ENCODE data around the gene RNU5D-1.

RNU5D-1 gene

GRCh38 chr1:44721485-44722361 is 9.2 kb downstream of the RNU5D-1 start:
- H3K4me1 ChIP-seq (ENCODE audit: control insufficient read depth, insufficient read depth, low read length): no peaks in the 10 kb centered on the region
- ChIA-PET CTCF (interaction anchor here (0.6 to 9.1 kb wide), 8 partner anchors 8 to 961 kb away, joined by 3 to 87 read pairs (median 4); partner anchors contain the start of gene RNU5D-1), POLR2A (interaction anchor here (0.6 to 2.5 kb wide), 41 partner anchors 9 to 1592 kb away, joined by 3 to 102 read pairs (median 5); partner anchors contain the start of genes ARMH1, BTBD19, CCDC163 and HECTD3)
- no peaks in the 10 kb centered on the region for H3K9me3 ChIP-seq (ENCODE audit: control insufficient read depth, insufficient read depth, low read depth, low read length)
- peak overlapping the region; percentile 57 for H3K27ac ChIP-seq (ENCODE audit: extremely low read depth, low read depth, low read length)
- no peaks in the 10 kb centered on the region for H3K36me3 ChIP-seq (ENCODE audit: control insufficient read depth in 2 of 2, insufficient read depth in 1 of 2, low read length in 2 of 2)
- no peak overlapping the region for H3K4me3 ChIP-seq (ENCODE audit: low read depth, low read length)
- TF ChIP-seq ZSCAN4 (tag by site-specific recombination; IDR thresholded peaks at IDR 0.05) (no peak), ZNF302 (tag by site-specific recombination; IDR thresholded peaks at IDR 0.05; ENCODE audit: low read depth) (no peak), ZBTB11 (tag by site-specific recombination; conservative IDR thresholded peaks at IDR 0.05; ENCODE audit: low read depth) (0 out of 2 replicates have a peak, but pooled peaks have one; percentile 13), SCRT2 (tag by site-specific recombination; IDR thresholded peaks at IDR 0.05) (0 out of 2 replicates have a peak, but pooled peaks have one; percentile 13), ZNF394 (tag by site-specific recombination; IDR thresholded peaks at IDR 0.05; ENCODE audit: borderline replicate concordance) (peak; percentile 69), ELK4 (IDR thresholded peaks at IDR 0.05; ENCODE audit: borderline replicate concordance, low read depth, low read length) (no peak), ZBTB20 (tag by site-specific recombination; IDR thresholded peaks at IDR 0.05) (no peak), ZSCAN30 (tag by site-specific recombination; IDR thresholded peaks at IDR 0.05) (peak; percentile 90; the same call in 1 of the 2 replicates), ZFHX2 (tag by site-specific recombination; conservative IDR thresholded peaks at IDR 0.05) (peak; percentile 65), ZBTB49 (tag by site-specific recombination; IDR thresholded peaks at IDR 0.05; ENCODE audit: low read depth) (no peak), KLF8 (tag by site-specific recombination; IDR thresholded peaks at IDR 0.05) (peak; percentile 77), ZFP37 (tag by site-specific recombination; IDR thresholded peaks at IDR 0.05) (peak; percentile 67; the same call in 1 of the 2 replicates), ZNF239 (tag by site-specific recombination; IDR thresholded peaks at IDR 0.05) (no peak), BCL11A (tag by site-specific recombination; IDR thresholded peaks at IDR 0.05; ENCODE audit: low read depth) (no peak), ZNF202 (tag by site-specific recombination; IDR thresholded peaks at IDR 0.05; ENCODE audit: borderline replicate concordance) (no peak), ZNF837 (tag by site-specific recombination; IDR thresholded peaks at IDR 0.05) (no peak), PATZ1 (tag by site-specific recombination; IDR thresholded peaks at IDR 0.05) (peak; percentile 55; the same call in 1 of the 2 replicates), ZNF146 (tag by site-specific recombination; IDR thresholded peaks at IDR 0.05) (0 out of 2 replicates have a peak, but pooled peaks have one; percentile 36), ZNF701 (tag by site-specific recombination; IDR thresholded peaks at IDR 0.05) (no peak)
- TF ChIP-seq, protein P1, sequence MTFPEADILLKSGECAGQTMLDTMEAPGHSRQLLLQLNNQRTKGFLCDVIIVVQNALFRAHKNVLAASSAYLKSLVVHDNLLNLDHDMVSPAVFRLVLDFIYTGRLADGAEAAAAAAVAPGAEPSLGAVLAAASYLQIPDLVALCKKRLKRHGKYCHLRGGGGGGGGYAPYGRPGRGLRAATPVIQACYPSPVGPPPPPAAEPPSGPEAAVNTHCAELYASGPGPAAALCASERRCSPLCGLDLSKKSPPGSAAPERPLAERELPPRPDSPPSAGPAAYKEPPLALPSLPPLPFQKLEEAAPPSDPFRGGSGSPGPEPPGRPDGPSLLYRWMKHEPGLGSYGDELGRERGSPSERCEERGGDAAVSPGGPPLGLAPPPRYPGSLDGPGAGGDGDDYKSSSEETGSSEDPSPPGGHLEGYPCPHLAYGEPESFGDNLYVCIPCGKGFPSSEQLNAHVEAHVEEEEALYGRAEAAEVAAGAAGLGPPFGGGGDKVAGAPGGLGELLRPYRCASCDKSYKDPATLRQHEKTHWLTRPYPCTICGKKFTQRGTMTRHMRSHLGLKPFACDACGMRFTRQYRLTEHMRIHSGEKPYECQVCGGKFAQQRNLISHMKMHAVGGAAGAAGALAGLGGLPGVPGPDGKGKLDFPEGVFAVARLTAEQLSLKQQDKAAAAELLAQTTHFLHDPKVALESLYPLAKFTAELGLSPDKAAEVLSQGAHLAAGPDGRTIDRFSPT (tag by site-specific recombination; IDR thresholded peaks at IDR 0.05): no peak
- TF ChIP-seq, protein P2, sequence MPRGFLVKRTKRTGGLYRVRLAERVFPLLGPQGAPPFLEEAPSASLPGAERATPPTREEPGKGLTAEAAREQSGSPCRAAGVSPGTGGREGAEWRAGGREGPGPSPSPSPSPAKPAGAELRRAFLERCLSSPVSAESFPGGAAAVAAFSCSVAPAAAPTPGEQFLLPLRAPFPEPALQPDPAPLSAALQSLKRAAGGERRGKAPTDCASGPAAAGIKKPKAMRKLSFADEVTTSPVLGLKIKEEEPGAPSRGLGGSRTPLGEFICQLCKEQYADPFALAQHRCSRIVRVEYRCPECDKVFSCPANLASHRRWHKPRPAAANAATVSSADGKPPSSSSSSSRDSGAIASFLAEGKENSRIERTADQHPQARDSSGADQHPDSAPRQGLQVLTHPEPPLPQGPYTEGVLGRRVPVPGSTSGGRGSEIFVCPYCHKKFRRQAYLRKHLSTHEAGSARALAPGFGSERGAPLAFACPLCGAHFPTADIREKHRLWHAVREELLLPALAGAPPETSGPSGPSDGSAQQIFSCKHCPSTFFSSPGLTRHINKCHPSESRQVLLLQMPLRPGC (tag by site-specific recombination; IDR thresholded peaks at IDR 0.05): 0 out of 2 replicates have a peak, but pooled peaks have one; percentile 28
